GM21528 (cell line): ENCODE measurements around the gene ATIC.

Experiments
- ATAC-seq: cut with Tn5 transposase; IDR thresholded peaks from one replicate; pipeline ENCODE4 v1.9.1; 2021; ENCODE audit warnings: mild to moderate bottlenecking, moderate library complexity; ENCODE audit not compliant: unreplicated experiment, low FRiP score

ATIC gene

DNA sequence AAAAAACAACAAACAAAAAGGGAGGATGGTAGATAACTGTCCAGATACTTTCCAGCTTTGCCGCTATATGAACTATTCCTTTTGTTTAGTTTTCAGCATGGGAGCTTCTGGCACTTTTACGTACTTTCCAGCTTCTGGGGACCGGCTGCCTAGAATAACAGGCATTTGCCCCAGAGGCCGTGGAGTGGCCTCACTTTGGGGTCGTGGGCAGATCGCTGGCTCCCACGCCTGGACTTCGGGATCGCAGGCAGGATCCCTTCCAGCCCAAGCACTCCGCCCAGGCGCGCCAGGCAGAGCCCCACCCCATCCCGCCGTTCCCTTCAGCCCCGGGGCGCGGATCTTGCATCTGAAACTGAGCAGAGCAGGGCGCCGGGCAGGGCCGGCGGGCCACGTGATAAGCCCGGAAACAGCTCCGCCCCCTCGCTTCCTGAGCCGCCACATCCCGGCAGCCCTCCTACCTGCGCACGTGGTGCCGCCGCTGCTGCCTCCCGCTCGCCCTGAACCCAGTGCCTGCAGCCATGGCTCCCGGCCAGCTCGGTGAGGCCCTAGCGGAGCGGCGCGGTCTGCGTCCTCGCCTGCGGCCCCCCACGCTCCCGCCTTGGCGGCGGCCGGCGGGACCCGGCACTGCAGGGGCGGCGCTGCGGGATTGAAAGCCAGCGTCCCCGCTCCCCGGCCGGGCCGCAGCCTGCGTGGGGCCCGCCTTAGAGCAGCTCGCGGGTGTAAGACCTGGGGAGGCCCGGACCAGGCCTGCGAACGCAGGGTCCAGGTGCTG lies at the start of gene ATIC:
ATIC (plus strand) TSS at position 435 of the 772 bp plus-strand sequence; CDS start at position 519, 84 bp downstream.
- ATAC-seq: peak; percentile 99

GRCh38 chr2:215262303-215262702 lies 49.6 kb upstream of the ATIC start:
- no peak for ATAC-seq

DNA sequence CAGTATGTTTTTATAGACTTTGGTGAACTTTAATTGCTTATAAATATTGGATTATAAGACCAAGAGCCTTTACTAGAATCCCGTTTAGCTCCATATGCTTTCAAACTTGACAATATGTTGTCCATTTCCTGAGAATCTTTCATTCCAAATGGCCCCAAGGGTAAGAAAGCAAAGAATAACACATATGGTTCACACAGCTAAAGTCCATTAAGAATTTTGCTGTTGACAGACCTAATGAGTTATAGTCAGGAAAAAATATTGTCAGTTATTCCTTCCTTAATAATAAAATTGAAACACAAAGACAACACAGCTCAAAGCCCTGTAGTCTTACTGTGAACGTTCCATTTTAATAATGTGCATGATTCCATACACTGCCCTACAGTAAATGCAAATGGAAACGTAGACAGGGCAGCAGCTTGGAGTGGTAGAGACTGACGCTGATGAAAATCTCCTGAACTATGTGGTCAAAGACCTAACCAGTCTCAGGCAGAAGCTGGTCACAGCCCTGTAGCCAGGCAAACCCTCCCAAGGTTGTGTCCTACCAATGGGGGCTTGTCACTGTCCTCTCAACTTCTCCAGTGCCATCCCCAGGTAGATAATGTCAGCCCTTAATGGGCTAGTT lies 49.0 kb upstream of the ATIC start:
- no peak for ATAC-seq

GRCh38 chr2:215264374-215264773 lies 47.5 kb upstream of the ATIC start:
- no peak for ATAC-seq

DNA sequence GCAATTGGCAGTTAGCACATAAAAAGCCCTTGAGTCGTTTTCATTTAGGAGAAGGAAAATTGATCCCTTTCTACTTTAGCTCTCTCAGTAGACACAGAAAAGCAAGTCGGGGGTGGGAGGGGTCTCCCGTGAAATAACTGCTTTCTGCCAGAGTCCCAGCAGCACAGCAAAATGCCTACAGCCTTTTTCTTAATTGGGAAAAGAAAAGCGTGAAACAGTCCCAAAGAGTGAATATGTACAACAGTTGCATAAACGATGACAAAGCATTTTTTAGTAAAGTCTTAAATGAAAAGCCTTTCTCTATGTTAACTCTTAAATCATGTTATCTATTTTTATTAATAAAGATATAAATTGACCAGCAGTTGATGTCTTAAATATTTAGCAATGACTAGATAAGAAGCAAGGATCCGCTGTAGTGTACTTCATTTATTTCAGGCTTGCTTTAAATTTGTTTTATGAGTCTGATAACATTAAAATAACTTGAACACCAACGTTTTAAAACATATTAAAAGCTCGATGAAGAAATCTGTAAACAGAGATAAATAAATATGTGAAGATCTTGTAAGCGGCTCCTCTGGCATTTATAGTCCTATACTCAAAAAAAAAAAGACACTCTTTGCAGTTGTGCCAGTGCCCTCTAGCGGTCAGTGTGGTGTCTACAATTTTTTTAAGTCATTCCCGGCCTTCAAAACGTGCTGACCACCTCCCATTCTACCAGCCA lies 42.3 kb upstream of the ATIC start:
- peak; percentile 74 for ATAC-seq

- ATAC-seq: no peak
Observed at GRCh38 chr2:215270118-215270451, 41.8 kb upstream of the ATIC start.

DNA sequence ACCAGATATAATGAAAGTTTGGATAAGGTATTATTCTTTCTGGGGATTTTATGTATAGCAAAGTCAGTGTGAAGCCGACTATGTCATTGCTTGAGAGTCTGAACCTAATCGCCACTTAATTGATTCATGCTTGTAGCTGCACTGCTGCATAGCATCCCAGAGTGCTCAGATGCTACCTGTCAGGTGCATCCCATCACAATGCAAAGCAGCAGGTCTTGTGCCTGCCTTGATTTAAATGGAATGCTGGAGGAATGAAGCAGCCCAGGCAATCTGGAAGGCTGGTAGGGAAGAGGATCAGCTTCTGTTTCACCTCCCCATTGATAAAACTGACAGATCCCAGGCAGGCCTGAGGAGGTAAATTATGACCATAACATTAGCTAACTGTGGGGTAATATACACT lies 40.4 kb upstream of the ATIC start:
- no peak for ATAC-seq

- no peak for ATAC-seq
Observed at GRCh38 chr2:215272918-215273317, 38.9 kb upstream of the ATIC start.

DNA sequence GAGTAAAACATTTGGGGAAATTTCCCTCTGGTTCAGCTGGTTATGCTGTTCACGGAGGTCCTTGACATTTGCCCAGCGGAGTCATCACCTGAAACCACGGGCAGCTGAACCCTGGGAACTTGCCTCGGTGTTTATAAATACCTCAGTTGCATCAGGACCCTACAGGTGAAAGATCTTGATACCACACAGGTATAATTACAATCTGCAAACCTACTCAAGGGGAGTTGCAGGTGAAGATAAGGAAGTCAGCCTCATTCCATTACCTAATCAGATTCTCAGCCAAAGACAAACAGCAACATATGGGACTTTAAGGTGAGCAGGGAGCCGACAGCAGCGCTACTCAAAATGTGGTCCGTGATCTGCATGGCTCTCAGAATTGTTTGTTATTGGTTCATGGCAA lies 37.0 kb upstream of the ATIC start:
- ATAC-seq: no peak

- ATAC-seq: no peak
Observed at GRCh38 chr2:215275824-215276223, 36.0 kb upstream of the ATIC start.

GRCh38 chr2:215277944-215278343 lies 33.9 kb upstream of the ATIC start:
- ATAC-seq: no peak

DNA sequence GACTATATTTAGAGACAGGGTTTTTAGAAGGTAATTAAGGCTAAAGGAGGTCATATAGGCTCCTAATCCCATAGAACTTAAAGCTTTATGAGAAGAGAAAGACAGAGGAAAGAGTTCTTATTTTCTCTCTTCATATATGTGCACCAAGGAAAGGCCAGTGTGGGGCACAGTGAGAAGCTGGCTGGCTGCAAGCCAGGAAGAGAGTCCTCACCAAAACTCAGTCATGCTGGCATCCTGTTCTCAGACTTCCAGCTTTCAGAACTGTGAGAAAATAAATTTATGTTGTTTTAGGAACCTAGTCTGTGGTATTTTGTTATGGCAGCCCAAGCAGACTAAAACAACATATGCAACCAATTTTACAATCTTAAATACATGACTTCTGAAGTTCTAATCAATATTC lies 31.5 kb upstream of the ATIC start:
- ATAC-seq: no peak

GRCh38 chr2:215283221-215283620 lies 28.6 kb upstream of the ATIC start:
- ATAC-seq: no peak

DNA sequence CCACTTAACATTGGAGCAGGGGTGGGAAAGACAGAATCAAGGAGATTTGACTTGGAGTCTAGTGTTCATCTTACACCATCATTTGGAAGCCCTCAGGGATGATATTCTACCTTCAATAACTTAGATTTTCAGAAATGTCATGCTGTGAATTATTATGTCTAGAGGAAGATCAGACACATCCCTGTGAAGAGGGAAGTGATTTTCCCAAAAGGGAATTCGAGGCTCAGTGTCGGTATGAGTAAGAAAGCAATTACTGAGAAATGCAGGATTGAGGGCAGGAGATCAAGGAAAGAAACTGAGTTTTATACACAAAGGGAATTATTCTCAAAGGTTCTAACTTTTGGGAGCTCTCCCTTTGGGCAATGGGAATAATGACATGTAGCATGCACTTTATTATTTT lies 25.6 kb upstream of the ATIC start:
- ATAC-seq: no peak

DNA sequence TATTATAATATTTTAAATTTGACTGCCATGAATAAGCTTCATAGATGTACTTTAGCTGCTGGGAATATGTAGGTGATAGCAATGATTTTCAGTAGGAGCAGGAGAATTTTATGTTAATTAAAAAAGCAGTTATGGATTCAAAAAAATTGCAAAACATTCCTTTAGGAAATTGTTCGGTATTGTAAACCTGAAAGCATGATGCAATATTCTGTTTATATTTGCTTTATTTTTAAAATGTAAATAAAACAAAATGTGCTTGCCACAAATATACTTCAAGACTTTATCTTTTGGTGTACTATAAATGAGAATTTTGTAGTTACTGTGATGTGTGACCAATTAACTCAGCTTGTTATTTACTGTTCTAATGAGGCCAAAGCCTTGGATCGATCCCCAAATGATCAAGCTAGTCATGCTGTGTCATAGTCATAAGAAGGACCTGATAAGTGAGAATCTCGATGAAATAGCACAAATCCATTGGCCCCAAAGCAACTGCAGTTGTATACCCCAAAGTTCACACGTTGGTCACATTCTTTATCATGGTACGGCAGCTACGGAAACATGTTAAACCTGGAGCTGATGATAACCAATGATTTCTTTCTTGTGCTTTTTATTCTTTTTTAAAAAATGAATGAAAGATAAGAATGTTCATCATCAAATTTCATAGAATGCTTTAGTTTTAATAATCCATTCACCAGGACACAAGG lies 23.6 kb upstream of the ATIC start:
- ATAC-seq: no peak

DNA sequence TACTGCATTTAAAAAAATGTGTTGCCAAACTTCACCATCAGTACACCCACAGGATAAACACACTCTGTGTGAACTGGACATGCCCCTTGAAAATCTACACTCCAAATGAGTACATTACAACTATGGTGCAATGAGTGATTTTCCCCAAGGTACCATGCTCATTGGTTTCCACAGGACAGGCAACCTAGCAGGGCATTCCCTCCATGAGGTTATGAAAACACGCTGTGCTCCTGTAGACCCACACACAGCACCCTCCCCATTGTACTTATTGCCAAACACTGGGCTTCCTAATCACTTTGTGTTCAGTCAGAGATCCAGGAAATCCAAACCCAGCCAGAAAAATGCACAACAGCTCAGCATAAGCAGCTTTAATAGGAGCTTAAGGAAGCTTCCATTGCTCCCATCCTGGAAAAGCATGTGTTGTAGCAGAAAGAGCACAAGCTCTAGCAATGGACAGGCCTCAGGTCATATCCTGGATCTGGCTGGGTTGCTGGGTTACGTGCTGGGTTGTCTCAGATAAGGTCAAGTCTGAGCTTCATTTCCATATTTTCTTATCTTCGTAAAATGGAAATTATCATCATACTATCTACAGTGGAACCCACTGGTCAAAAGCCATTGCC lies 20.8 kb upstream of the ATIC start:
- no peak for ATAC-seq

DNA sequence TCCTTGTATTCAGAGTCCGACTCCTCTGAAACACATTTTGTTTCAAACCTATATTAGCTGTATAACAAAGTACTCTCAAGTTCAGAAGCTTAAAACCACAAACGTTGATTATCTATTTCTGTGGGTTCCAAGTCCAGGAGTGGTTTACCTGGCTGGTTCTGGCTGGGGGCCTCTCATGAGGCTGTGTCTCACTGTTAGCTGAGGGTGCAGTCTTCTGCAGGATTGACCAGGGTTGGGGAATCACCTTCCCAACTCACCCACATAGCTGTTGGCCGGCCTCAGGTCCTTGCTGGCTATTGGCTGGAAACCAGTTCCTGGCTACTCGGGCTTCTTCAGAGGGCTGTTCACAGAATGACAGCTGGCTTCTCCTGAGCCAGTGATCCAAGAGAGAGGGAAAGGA lies 18.0 kb upstream of the ATIC start:
- no peak for ATAC-seq

DNA sequence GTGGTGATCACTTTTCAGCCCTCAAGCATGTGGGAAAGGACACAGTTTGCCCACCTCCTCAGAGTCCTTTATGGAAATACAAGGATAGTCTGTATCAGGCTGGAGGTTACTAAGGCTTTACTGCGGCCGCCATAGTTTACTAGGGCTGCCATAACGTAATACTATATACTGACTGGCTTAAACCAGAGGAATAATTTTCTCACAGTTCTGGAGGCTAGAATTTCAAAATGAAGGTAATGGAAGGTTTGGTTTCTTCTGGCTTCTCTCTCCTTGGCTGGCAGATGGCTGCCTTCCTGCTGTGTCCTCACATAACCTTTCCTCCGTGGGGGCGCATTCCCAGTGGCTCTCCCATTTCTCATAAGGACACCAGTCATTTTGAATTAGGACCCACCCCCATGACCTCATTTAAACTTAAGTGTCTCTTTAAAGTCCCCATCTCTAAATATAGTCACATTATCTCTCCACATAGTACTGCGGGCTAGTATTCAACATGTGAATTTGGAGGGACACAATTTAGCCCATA lies 12.5 kb upstream of the ATIC start:
- ATAC-seq: no peak

GRCh38 chr2:215301994-215302393 lies 9.9 kb upstream of the ATIC start:
- ATAC-seq: no peak

- ATAC-seq: peak; percentile 37
Observed at GRCh38 chr2:215311259-215311624, 617 bp upstream of the ATIC start.

DNA sequence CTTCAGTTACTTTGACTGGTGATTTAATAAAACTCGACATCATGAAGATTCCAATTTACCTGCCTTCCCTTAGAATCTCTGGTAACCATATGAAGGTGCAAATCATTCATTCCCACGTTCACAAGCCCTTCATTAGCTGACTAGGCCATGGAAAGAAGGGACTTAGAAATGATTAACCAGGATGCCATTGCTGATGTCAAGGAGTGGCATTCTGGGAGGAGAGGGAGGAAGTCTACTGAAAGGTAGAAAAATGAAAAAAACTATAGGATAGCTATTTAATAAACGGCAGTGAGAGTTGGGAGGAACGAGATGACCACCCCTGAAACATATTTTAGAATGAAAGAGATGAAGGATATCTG lies 1.4 kb downstream of the ATIC start:
- ATAC-seq: no peak
